Measurements from ENCODE around the gene DTNB. TPM values are rescaled to one million over a fixed set of nuclear protein-coding genes. Genes with fewer than 3 reads are reported as not detected.

Gene DTNB
- total RNA-seq, 1 donor from 2014 or later = 5.7 TPM

- DNase-seq (ENCODE audit: low spot score) = peak; percentile 93
- intact Hi-C loops (cut with DNase I) = loop anchor here (2.0 to 5.0 kb wide), 2 partner anchors 34 to 180 kb away; no protein-coding TSS in a partner anchor
Observed at GRCh38 chr2:25342372-25343186, 330.8 kb downstream of the DTNB start.

GRCh38 chr2:25341753-25342371 is 331.5 kb downstream of the DTNB start, which contains the start of gene DNMT3A:
Gene DNMT3A (minus strand): TSS chr2:25341925. CDS start chr2:25313984, 27,941 bp downstream.
- DNase-seq (ENCODE audit: low spot score) = peak; percentile 86
- intact Hi-C loops (cut with DNase I) = loop anchor here (2.0 to 5.0 kb wide), 2 partner anchors 35 to 180 kb away; no protein-coding TSS in a partner anchor

GRCh38 chr2:25341011-25341727 is 332.2 kb downstream of the DTNB start:
- no peak for DNase-seq (ENCODE audit: low spot score)
- intact Hi-C loops (cut with DNase I) = loop anchor here (5.0 kb wide), 1 partner anchor 181 kb away; no protein-coding TSS in a partner anchor

- intact Hi-C loops (cut with DNase I) = loop anchor here (5.0 kb wide), 1 partner anchor 182 kb away; no protein-coding TSS in a partner anchor
- no peak for DNase-seq (ENCODE audit: low spot score)
Observed at GRCh38 chr2:25340181-25340921, 333.0 kb downstream of the DTNB start.

- intact Hi-C loops (cut with DNase I) = loop anchor here (2.0 to 5.0 kb wide), 4 partner anchors 25 to 183 kb away; no protein-coding TSS in a partner anchor
- DNase-seq (ENCODE audit: low spot score) = no peak
Observed at GRCh38 chr2:25339791-25340180, 333.6 kb downstream of the DTNB start.

- DNase-seq (ENCODE audit: low spot score) = no peak
- intact Hi-C loops (cut with DNase I) = loop anchor here (2.0 to 5.0 kb wide), 3 partner anchors 24 to 62 kb away; no protein-coding TSS in a partner anchor
Observed at GRCh38 chr2:25339211-25339674, 334.1 kb downstream of the DTNB start.

- no peak for DNase-seq (ENCODE audit: low spot score)
- intact Hi-C loops (cut with DNase I) = loop anchor here (2.0 to 5.0 kb wide), 3 partner anchors 24 to 61 kb away; no protein-coding TSS in a partner anchor
Observed at GRCh38 chr2:25338401-25338800, 335.0 kb downstream of the DTNB start.

GRCh38 chr2:25337891-25338290 is 335.5 kb downstream of the DTNB start:
- no peak for DNase-seq (ENCODE audit: low spot score)
- intact Hi-C loops (cut with DNase I) = loop anchor here (2.0 to 5.0 kb wide), 3 partner anchors 23 to 61 kb away; no protein-coding TSS in a partner anchor

- DNase-seq (ENCODE audit: low spot score) = no peak
- intact Hi-C loops (cut with DNase I) = loop anchor here (5.0 kb wide), 2 partner anchors 35 to 60 kb away; no protein-coding TSS in a partner anchor
Observed at GRCh38 chr2:25337276-25337675, 336.1 kb downstream of the DTNB start.

- intact Hi-C loops (cut with DNase I) = loop anchor here (5.0 kb wide), 2 partner anchors 34 to 59 kb away; no protein-coding TSS in a partner anchor
- DNase-seq (ENCODE audit: low spot score) = no peak
Observed at GRCh38 chr2:25336383-25336841, 337.0 kb downstream of the DTNB start.

- intact Hi-C loops (cut with DNase I) = loop anchor here (5.0 kb wide), 2 partner anchors 34 to 59 kb away; no protein-coding TSS in a partner anchor
- no peak for DNase-seq (ENCODE audit: low spot score)
Observed at GRCh38 chr2:25335971-25336370, 337.4 kb downstream of the DTNB start.

- intact Hi-C loops (cut with DNase I) = loop anchor here (5.0 kb wide), 2 partner anchors 33 to 58 kb away; no protein-coding TSS in a partner anchor
- no peak for DNase-seq (ENCODE audit: low spot score)
Observed at GRCh38 chr2:25335204-25335603, 338.2 kb downstream of the DTNB start.

GRCh38 chr2:25334482-25334881 is 338.9 kb downstream of the DTNB start:
- intact Hi-C loops (cut with DNase I) = no loop called here
- no peak for DNase-seq (ENCODE audit: low spot score)

- intact Hi-C loops (cut with DNase I) = no loop called here
- DNase-seq (ENCODE audit: low spot score) = no peak
Observed at GRCh38 chr2:25333981-25334380, 339.4 kb downstream of the DTNB start.

- no peak for DNase-seq (ENCODE audit: low spot score)
- intact Hi-C loops (cut with DNase I) = no loop called here
Observed at GRCh38 chr2:25332571-25332970, 340.8 kb downstream of the DTNB start.

- no peak for DNase-seq (ENCODE audit: low spot score)
- intact Hi-C loops (cut with DNase I) = no loop called here
Observed at GRCh38 chr2:25331686-25332365, 341.6 kb downstream of the DTNB start.

- intact Hi-C loops (cut with DNase I) = no loop called here
- DNase-seq (ENCODE audit: low spot score) = no peak
Observed at GRCh38 chr2:25330937-25331336, 342.4 kb downstream of the DTNB start.

GRCh38 chr2:25330273-25330672 is 343.1 kb downstream of the DTNB start:
- intact Hi-C loops (cut with DNase I) = no loop called here
- DNase-seq (ENCODE audit: low spot score) = no peak

Measured in cardiac septum (tissue), 1 donor.